ENCODE measurements around the gene NT5DC1.

GRCh38 chr6:116258520-116258919 lies 157.9 kb downstream of the NT5DC1 start:
- TF ChIP-seq CTCF (IDR thresholded peaks at IDR 0.05 in 4 of 5, conservative IDR thresholded peaks at IDR 0.05 in 1 of 5) (no peak), POLR2A (IDR thresholded peaks at IDR 0.05) (no peak)
